Lower leg skin (tissue), 4 donors: Measurements from ENCODE around the gene ZNF823. TPM values are rescaled to one million over a fixed set of nuclear protein-coding genes. Genes with fewer than 3 reads are reported as not detected.

Experiments
- DNase-seq, 2 donors: peaks; one replicate each; pipeline ENCODE4 v3.0.0-alpha.2; 2019; ENCODE audit warnings: low spot score in 2 of 2
- H3K4me3 ChIP-seq: fragments of 200-600 bp; sonication (generic); 2 replicates; pipeline ENCODE4 v1.5.1; 2017; ENCODE audit warnings: mild to moderate bottlenecking, low read depth; ENCODE audit not compliant: poor library complexity, severe bottlenecking
- CTCF ChIP-seq, 3 donors: fragments of 450-650 bp; IDR thresholded peaks; one replicate each; pipeline ENCODE4 v1.5.1; 2016; ENCODE audit warnings: antibody characterized with exemption in 3 of 3, mild to moderate bottlenecking in 3 of 3, moderate library complexity in 2 of 3
- POLR2A ChIP-seq, 2 donors: fragments of 450-650 bp; IDR thresholded peaks; one replicate each; pipeline ENCODE4 v1.6.1; 2016 to 2017; ENCODE audit warnings: antibody characterized with exemption in 2 of 2, mild to moderate bottlenecking in 1 of 2, moderate library complexity in 1 of 2
- WGBS, 2 donors: methylation state at CpG; one replicate each; pipeline ENCODE4 v1.1.5; 2018; 5-methylcytosine and 5-hydroxymethylcytosine counted together
- intact Hi-C: fragments of 100-400 bp; cut with DNase I; formaldehyde crosslinking; loops from one replicate; pipeline ENCODE4 v1.15.0; 2023; ENCODE audit warnings: low total_unique reads
- total RNA-seq, 4 donors: library from RNA; depleted of rRNA; stranded (reverse); fragments of >200 nt; gene quantifications; one replicate each; pipeline ENCODE4 v1.1.0, GENCODE V29; 2016

ZNF823 gene
- total RNA-seq, 4 donors from 2014 or later, result 5.5 to 8.4 (median 6.5) TPM

- no peak overlapping the region for H3K4me3 ChIP-seq
- TF ChIP-seq CTCF (IDR thresholded peaks at IDR 0.05), result no peak
- no peak for TF ChIP-seq POLR2A (IDR thresholded peaks at IDR 0.05)
- no peak for DNase-seq
- intact Hi-C loops, result no loop called here
- WGBS, 2 donors, result 91 to 96% methylated on average over 1 of the region's 1 CpG
These were observed 24.9 kb upstream of the ZNF823 start for GRCh38 chr19:11763611-11764010.

DNA sequence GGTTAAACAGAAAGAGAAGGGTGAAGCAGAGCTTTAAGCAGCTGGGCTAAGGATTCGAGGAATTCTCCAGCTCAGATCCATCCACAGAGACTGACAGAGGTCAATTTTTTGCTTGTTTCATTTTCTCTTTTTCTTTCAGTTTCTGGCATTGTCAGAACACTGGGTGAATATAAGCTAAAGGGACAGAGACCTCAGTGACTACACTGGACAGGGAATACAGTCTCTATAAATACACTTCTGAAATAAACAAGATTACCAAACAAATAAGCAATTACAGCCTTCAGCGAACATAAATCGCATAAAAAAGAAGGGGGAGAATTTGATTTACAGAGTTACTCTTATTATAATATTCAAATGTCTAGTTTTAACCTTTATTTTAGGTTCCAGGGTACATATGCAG lies 24.4 kb upstream of the ZNF823 start:
- no peak overlapping the region for H3K4me3 ChIP-seq
- no peak for DNase-seq
- intact Hi-C loops, result no loop called here
- TF ChIP-seq CTCF (IDR thresholded peaks at IDR 0.05) (no peak), POLR2A (IDR thresholded peaks at IDR 0.05) (no peak)
- WGBS, 2 donors, result 68 to 76% methylated on average over 3 of the region's 3 CpGs

DNA sequence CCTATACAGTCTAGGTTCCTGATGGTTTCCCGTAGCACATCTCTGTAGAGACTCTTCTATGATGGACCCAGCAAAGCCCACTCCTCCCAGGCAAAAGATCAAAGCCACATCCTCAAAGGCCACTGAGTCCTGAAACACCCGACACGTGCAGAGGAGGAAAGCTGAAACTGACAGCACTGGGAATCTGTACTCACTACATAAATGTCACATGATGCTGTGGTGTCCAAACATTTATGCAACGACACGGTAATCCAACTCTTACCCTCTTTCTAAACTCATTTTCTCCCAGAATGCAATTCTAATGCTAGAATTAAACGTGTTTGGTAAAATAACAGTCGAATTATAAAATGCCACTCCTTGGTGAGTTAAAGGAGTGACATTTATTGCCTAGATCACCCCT lies 21.1 kb upstream of the ZNF823 start:
- no peak overlapping the region for H3K4me3 ChIP-seq
- WGBS, 2 donors, result 79 to 85% methylated on average over 7 of the region's 7 CpGs
- DNase-seq, result no peak
- intact Hi-C loops, result no loop called here
- TF ChIP-seq POLR2A (IDR thresholded peaks at IDR 0.05) (no peak), CTCF (IDR thresholded peaks at IDR 0.05) (no peak)

DNA sequence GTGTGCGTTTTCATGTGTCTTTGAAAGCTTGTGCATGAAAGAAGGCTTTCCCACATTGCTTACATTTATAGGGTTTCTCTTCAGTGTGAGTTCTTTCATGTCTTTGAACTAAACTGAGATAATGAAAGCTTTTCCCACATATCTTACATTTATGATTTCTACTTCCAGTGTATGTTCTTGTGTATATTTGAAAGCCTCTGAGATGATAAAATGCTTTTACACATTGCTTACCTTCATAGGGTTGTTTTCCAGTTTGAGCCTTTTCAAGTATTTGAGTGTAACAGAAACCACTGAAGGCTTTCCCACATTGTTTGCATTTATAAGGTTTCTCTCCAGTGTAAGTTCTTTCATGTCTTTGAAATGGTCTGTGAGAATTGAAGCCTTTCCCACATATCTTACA lies 18.2 kb upstream of the ZNF823 start:
- intact Hi-C loops, result no loop called here
- 78 to 89% methylated on average over 1 of the region's 1 CpG for WGBS, 2 donors
- no peak for DNase-seq
- H3K4me3 ChIP-seq, result no peak overlapping the region
- no peak for TF ChIP-seq CTCF (IDR thresholded peaks at IDR 0.05)
- no peak for TF ChIP-seq POLR2A (IDR thresholded peaks at IDR 0.05)

- intact Hi-C loops, result no loop called here
- H3K4me3 ChIP-seq, result no peak overlapping the region
- no peak for DNase-seq
- TF ChIP-seq CTCF (IDR thresholded peaks at IDR 0.05), result no peak
- WGBS, 2 donors, result 71 to 76% methylated on average over 4 of the region's 4 CpGs
These were observed 15.9 kb upstream of the ZNF823 start for GRCh38 chr19:11754663-11755062.

GRCh38 chr19:11752244-11752736 lies 13.5 kb upstream of the ZNF823 start:
- TF ChIP-seq POLR2A (IDR thresholded peaks at IDR 0.05) (no peak), CTCF (IDR thresholded peaks at IDR 0.05) (no peak)
- no peak overlapping the region for H3K4me3 ChIP-seq
- DNase-seq, result no peak
- WGBS, 2 donors, result 81 to 89% methylated on average over 2 of the region's 2 CpGs
- intact Hi-C loops, result no loop called here
